B cell (primary cell): Measurements from ENCODE around the gene RIIAD1. TPM values are rescaled to one million over a fixed set of nuclear protein-coding genes. Genes with fewer than 3 reads are reported as not detected.

Source experiments
- ATAC-seq: fragments of 200-7000 bp; cut with Tn5 transposase; one replicate; pipeline ENCODE4 v1.10.0; 2021; ENCODE audit warnings: low read depth, mild to moderate bottlenecking, moderate number of reproducible peaks, moderate library complexity
- CTCF ChIA-PET: fragments of 350-600 bp; sonication (Branson Sonifier 250); formaldehyde crosslinking; loops from one replicate; lab custom pipeline; 2021; ENCODE audit warnings: antibody characterized with exemption, inconsistent platforms; lab: Charles Lee
- POLR2A ChIA-PET: fragments of 350-600 bp; sonication (Branson Sonifier 250); formaldehyde crosslinking; loops from one replicate; lab custom pipeline; 2021; ENCODE audit warnings: antibody characterized with exemption; lab: Charles Lee
- DNase-seq: peaks from one replicate; pipeline ENCODE4 v3.0.0; 2013
- H2AFZ ChIP-seq: 2 replicates; pipeline ENCODE4 v1.6.1; 2012; ENCODE audit warnings: mild to moderate bottlenecking, low read depth, low read length; ENCODE audit not compliant: insufficient read depth, poor library complexity, severe bottlenecking
- H3K27ac ChIP-seq, 2 donors: 1 replicate in 1 of 2; 2 replicates in 1 of 2; pipeline ENCODE4 v1.5.1; 2012 to 2013; ENCODE audit warnings: low read length in 2 of 2, mild to moderate bottlenecking in 2 of 2, moderate library complexity in 1 of 2
- H3K27me3 ChIP-seq, 4 experiments: fragments of 200-600 bp in 1 of 4; sonication (generic) in 1 of 4; replicated peaks in 1 of 4; 1 replicate in 2 of 4; 2 replicates in 2 of 4; pipeline versions ENCODE4 v1.6.1 to v1.7.0; 2013 to 2016; ENCODE audit warnings: low read length in 3 of 4, mild to moderate bottlenecking in 2 of 4, mixed read lengths in 1 of 4, moderate library complexity in 1 of 4; ENCODE audit not compliant: insufficient read depth in 4 of 4, control insufficient read depth in 3 of 4; ENCODE audit errors: control extremely low read depth in 1 of 4
- H3K36me3 ChIP-seq, 2 experiments: replicated peaks in 1 of 2; 1 replicate in 1 of 2; 2 replicates in 1 of 2; pipeline versions ENCODE4 v1.6.1 to v1.7.1; 2013; ENCODE audit warnings: low read length in 1 of 2; ENCODE audit not compliant: insufficient read depth in 2 of 2, control insufficient read depth in 1 of 2; ENCODE audit errors: control extremely low read depth in 1 of 2, extremely low read depth in 1 of 2
- H3K4me1 ChIP-seq, 2 donors: fragments of 200-600 bp in 1 of 2; sonication (generic) in 1 of 2; 1 replicate in 1 of 2; 2 replicates in 1 of 2; pipeline versions ENCODE4 v1.5.1 to v1.6.1; 2013 to 2017; ENCODE audit warnings: low read length in 2 of 2; ENCODE audit not compliant: control insufficient read depth in 2 of 2, insufficient read depth in 2 of 2
- H3K4me2 ChIP-seq: replicated peaks from 2 replicates; pipeline ENCODE3; 2012; ENCODE audit warnings: mild to moderate bottlenecking, low read depth, low read length; ENCODE audit not compliant: poor library complexity, severe bottlenecking
- H3K4me3 ChIP-seq, 5 experiments: fragments of 200-600 bp in 1 of 5; sonication (generic) in 1 of 5; 1 replicate in 3 of 5; 2 replicates in 2 of 5; pipeline versions ENCODE4 v1.5.1 to v1.7.0; 2011 to 2016; ENCODE audit warnings: low read length in 4 of 5, mild to moderate bottlenecking in 4 of 5, low read depth in 2 of 5, control low read depth in 1 of 5, moderate library complexity in 1 of 5; ENCODE audit not compliant: insufficient read depth in 1 of 5; ENCODE audit errors: control extremely low read depth in 1 of 5, extremely low read depth in 1 of 5
- H3K79me2 ChIP-seq: fragments of 200-600 bp; sonication (generic); one replicate; pipeline ENCODE4 v1.6.0; 2016; ENCODE audit warnings: low read length; ENCODE audit not compliant: control insufficient read depth, insufficient read depth
- H3K9ac ChIP-seq: fragments of 200-600 bp; sonication (generic); 2 replicates; pipeline ENCODE4 v1.6.1; 2017; ENCODE audit warnings: mild to moderate bottlenecking, low read length, moderate library complexity
- H3K9me3 ChIP-seq, 3 donors: one replicate each; pipeline versions ENCODE4 v1.6.1 to v1.7.1; 2013; ENCODE audit warnings: low read length in 2 of 3; ENCODE audit not compliant: control insufficient read depth in 2 of 3, insufficient read depth in 1 of 3; ENCODE audit errors: control extremely low read depth in 1 of 3
- H4K20me1 ChIP-seq: 2 replicates; pipeline ENCODE4 v1.6.0; 2012; ENCODE audit warnings: mild to moderate bottlenecking, low read length; ENCODE audit not compliant: insufficient read depth, control insufficient read depth, poor library complexity, severe bottlenecking
- H3K27ac Mint-ChIP-seq: one replicate; pipeline ENCODE4 v1.8.0; 2021; ENCODE audit warnings: mixed read lengths
- H3K27me3 Mint-ChIP-seq: one replicate; pipeline ENCODE4 v1.8.0; 2021; ENCODE audit warnings: mixed read lengths
- H3K4me1 Mint-ChIP-seq: one replicate; pipeline ENCODE4 v1.8.0; 2021; ENCODE audit warnings: mixed read lengths
- H3K4me3 Mint-ChIP-seq: one replicate; pipeline ENCODE4 v1.8.0; 2021; ENCODE audit warnings: mixed read lengths
- H3K9me3 Mint-ChIP-seq: one replicate; pipeline ENCODE4 v1.8.0; 2022; ENCODE audit warnings: mixed read lengths; ENCODE audit not compliant: insufficient read depth
- EZH2 ChIP-seq: IDR thresholded peaks from 2 replicates; pipeline ENCODE4 v1.6.1; 2012; ENCODE audit warnings: borderline replicate concordance, low read depth, mild to moderate bottlenecking, moderate library complexity, low read length; ENCODE audit not compliant: insufficient read depth, poor library complexity, severe bottlenecking
- WGBS: methylation state at CpG from one replicate; pipeline ENCODE4 v1.1.5; 2013; ENCODE audit warnings: missing lambda C conversion rate; ENCODE audit not compliant: insufficient coverage; 5-methylcytosine and 5-hydroxymethylcytosine counted together
- intact Hi-C: fragments of 100-400 bp; cut with micrococcal nuclease; formaldehyde crosslinking; loops from one replicate; pipeline ENCODE4 v1.10.0; 2022
- polyA minus RNA-seq: library from RNA; depleted of rRNA, polyadenylated mRNA; stranded (reverse); fragments of >200 nt; gene quantifications from 2 replicates; pipeline ENCODE4 v1.2.3, GENCODE V29; 2012
- polyA plus RNA-seq: library from polyadenylated mRNA; depleted of rRNA; stranded (reverse); fragments of >200 nt; gene quantifications from 2 replicates; pipeline ENCODE4 v1.2.3, GENCODE V29; 2012
- total RNA-seq, 2 donors: library from RNA; stranded (reverse); fragments of 120-200 nt in 1 of 2; gene quantifications; 1 replicate in 1 of 2; 2 replicates in 1 of 2; pipeline versions ENCODE4 v1.2.3 to v1.2.4, GENCODE V29; 2013 to 2022
- TF ChIP-seq, protein P1 (sequence below): fragments of 200-600 bp; IDR thresholded peaks from one replicate; pipeline ENCODE4 v1.8.0; 2022; ENCODE audit warnings: antibody characterized with exemption, mild to moderate bottlenecking

The RIIAD1 gene, protein sequence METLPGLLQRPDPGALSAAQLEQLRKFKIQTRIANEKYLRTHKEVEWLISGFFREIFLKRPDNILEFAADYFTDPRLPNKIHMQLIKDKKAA
- not detected in 2 replicates for total RNA-seq
- not detected for total RNA-seq (2013)
- not detected in 2 replicates for polyA plus RNA-seq
- not detected in 2 replicates for polyA minus RNA-seq

DNA sequence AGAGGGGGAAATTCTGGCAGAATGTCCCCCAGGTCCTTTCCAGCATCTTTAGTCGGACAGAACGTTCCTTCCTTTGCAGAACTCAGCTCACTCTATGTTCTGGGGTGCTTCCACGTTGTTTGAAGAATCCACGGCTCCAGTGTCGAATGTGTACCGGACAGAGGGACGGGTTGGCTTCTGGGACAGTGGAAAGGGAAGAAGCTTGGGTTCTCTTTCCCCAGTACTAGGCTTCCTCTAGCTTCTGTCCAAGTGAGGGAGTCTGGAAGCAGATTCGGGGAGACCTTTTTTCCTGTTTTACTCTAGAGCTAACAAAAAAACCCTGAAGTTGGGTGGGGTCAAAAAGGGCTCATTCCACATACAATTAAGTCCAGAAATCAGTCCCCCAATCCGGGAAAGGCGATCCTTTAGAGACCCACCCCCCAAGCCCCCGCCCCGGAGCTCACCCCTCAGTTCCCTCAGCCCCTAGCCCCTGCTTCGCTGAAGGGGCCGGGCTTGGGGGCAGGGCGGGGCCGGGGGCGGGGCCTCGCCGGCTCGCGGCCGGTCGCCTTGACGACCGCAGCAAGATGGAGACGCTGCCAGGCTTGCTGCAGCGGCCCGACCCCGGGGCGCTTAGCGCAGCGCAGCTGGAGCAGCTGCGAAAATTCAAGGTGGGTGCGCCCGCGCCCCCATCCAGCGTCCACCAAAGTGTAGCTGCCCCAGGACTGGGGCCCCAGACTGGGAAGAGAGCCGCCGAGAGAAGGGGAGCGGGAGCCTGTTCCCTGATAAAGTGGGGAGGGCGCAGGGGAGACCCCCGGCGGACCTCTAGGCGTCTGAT lies at the start of gene RIIAD1:
Gene RIIAD1, plus strand, starts transcription at position 549 of the 814 bp plus-strand sequence. Its CDS starts 15 bp downstream, at position 564.
- Histone ChIP-seq H3K27me3 (peaks cover 0 to 57% (median 32%) of the 10 kb centered on the region in 4 experiments), H3K79me2 (no peaks in the 10 kb centered on the region), H3K4me1 (peaks cover 20 to 27% of the 10 kb centered on the region in 2 donors), H3K36me3 (no peaks in the 10 kb centered on the region), H4K20me1 (no peaks in the 10 kb centered on the region), H3K4me3 (peak within 1 kb of the TSS; percentile 47 to 68 (median 58)), H3K9me3 (peaks cover 0 to 8% (median 0%) of the 10 kb centered on the region in 3 donors), H3K4me2 (peak within 1 kb of the TSS; percentile 95), H3K9ac (peak within 1 kb of the TSS; percentile 68), H2AFZ (peak within 1 kb of the TSS; percentile 80), H3K27ac (peak within 1 kb of the TSS; percentile 38)
- Mint-ChIP-seq H3K27ac (peak within 1 kb of the TSS; percentile 12), H3K4me3 (peak within 1 kb of the TSS; percentile 85), H3K9me3 (no peaks in the 10 kb centered on the region), H3K27me3 (peaks cover 58% of the 10 kb centered on the region), H3K4me1 (peaks cover 27% of the 10 kb centered on the region)
- CTCF ChIA-PET, result no interaction called here
- intact Hi-C loops, result loop anchor here (1.0 to 10.0 kb wide), 4 partner anchors 42 to 181 kb away; partner anchors contain the start of genes C2CD4D, MRPL9, RORC and TDRKH
- DNase-seq, result peak; percentile 65
- peak; percentile 93 for ATAC-seq
- no peak for TF ChIP-seq EZH2
- TF ChIP-seq, protein P1, sequence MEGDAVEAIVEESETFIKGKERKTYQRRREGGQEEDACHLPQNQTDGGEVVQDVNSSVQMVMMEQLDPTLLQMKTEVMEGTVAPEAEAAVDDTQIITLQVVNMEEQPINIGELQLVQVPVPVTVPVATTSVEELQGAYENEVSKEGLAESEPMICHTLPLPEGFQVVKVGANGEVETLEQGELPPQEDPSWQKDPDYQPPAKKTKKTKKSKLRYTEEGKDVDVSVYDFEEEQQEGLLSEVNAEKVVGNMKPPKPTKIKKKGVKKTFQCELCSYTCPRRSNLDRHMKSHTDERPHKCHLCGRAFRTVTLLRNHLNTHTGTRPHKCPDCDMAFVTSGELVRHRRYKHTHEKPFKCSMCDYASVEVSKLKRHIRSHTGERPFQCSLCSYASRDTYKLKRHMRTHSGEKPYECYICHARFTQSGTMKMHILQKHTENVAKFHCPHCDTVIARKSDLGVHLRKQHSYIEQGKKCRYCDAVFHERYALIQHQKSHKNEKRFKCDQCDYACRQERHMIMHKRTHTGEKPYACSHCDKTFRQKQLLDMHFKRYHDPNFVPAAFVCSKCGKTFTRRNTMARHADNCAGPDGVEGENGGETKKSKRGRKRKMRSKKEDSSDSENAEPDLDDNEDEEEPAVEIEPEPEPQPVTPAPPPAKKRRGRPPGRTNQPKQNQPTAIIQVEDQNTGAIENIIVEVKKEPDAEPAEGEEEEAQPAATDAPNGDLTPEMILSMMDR, result no peak
- WGBS, result 1% methylated on average over 34 of the region's 44 CpGs
- POLR2A ChIA-PET, result interaction anchor here (0.7 kb wide), 1 partner anchor 69 kb away, joined by 3 read pairs; the partner anchor contains the start of gene TDRKH

DNA sequence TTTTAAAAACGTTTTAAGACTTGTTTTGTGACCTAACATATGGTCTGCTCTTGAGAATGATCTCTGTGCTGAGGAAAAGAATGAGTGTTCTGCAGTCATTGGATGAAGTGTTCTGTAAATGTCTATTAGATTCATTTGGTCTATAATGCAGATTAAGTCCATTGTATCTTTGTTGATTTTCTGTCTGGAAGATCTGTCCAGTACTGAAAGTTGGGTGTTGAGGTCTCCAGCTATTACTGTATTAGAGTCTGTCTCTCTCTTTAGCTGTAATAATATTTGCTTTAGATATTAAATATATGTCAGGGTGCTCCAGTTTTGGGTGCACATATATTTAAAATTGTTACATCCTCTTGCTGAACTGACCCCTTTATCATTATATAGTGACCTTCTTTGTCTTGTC lies 47.9 kb upstream of the RIIAD1 start:
- no peaks in the 10 kb centered on the region for H4K20me1 ChIP-seq
- H3K79me2 ChIP-seq, result no peaks in the 10 kb centered on the region
- no peaks in the 10 kb centered on the region for H3K27me3 Mint-ChIP-seq
- H3K9ac ChIP-seq, result no peak overlapping the region
- no peak overlapping the region for H2AFZ ChIP-seq
- ChIA-PET POLR2A (no interaction called here), CTCF (no interaction called here)
- intact Hi-C loops, result no loop called here
- TF ChIP-seq EZH2, result no peak
- TF ChIP-seq, protein P1, result no peak
- H3K9me3 Mint-ChIP-seq, result no peaks in the 10 kb centered on the region
- H3K36me3 ChIP-seq, result peaks cover 6 to 24% of the 10 kb centered on the region in 2 experiments
- WGBS, result no CpG with 5 or more reads among the region's 1 CpG
- H3K4me3 Mint-ChIP-seq, result no peak overlapping the region
- H3K4me1 Mint-ChIP-seq, result no peaks in the 10 kb centered on the region
- no peak overlapping the region for H3K4me2 ChIP-seq
- ATAC-seq, result no peak
- no peak overlapping the region for H3K27ac ChIP-seq
- H3K27me3 ChIP-seq, result no peaks in the 10 kb centered on the region
- H3K4me3 ChIP-seq, result no peak overlapping the region
- H3K9me3 ChIP-seq, result peaks cover 0 to 4% (median 0%) of the 10 kb centered on the region in 3 donors
- H3K4me1 ChIP-seq, result no peaks in the 10 kb centered on the region
- no peak for DNase-seq
- H3K27ac Mint-ChIP-seq, result no peak overlapping the region
